ENCODE data around the gene ZKSCAN4.

DNA sequence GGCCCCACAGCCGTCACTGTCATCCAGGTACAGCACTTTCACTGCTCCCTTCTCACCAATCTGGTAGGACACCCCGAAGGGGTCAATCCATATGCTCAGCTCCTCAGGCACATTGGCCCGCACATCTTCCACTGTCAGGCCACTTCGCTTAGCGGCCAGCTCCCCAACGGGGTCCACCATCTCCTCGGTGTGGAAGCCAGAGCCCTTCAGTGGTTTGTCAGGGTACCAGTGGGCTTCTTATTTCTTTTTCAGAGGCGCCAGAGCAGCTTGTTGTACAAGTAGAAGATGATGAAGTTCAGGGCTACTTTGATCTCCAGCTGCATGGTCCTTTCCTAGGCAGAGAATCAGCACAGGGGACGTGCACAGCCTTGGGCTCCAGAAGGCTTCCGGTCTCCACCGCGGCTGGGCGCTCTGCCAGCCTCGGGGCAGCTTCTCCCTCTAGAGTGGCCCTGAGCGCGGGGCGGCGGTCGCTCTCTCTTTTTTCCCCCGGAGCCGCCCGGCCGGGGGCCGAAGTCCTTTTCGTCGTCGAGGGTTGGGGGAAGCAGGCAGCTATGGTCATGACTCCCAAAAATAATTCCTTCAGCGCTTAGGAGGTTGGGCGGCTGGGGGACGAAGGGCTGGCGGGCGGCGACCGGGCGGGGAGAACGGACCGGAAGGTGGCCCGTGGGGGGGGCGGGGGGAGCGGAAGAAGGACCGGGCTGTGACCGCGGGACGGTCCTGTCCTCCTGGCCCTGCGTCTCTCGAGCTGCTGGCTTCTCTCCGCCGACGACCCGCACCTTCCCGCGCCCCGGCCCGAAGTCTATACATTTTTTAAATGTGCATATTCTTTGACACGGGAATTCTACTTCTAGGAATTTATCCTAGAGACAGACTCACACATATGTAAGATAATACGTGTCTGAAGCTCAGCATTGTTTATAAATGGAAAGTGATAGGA, 33.5 kb downstream of the ZKSCAN4 start:
- TF ChIP-seq POLR2A (IDR thresholded peaks at IDR 0.05; ENCODE audit: low read depth, low read length) (peak; percentile 67), NR2C2 (IDR thresholded peaks at IDR 0.05; ENCODE audit: borderline replicate concordance, control insufficient read depth, insufficient read length, low read depth) (no peak), HCFC1 (IDR thresholded peaks at IDR 0.05; ENCODE audit: low read length) (no peak), ZSCAN29 (IDR thresholded peaks at IDR 0.05) (no peak), BRCA1 (IDR thresholded peaks at IDR 0.05; ENCODE audit: low read depth, low read length) (no peak), NFYB (IDR thresholded peaks at IDR 0.05; ENCODE audit: insufficient read depth, low read depth, low read length) (no peak), HDAC2 (IDR thresholded peaks at IDR 0.05) (no peak), ZZZ3 (IDR thresholded peaks at IDR 0.05; ENCODE audit: control insufficient read depth, insufficient read length, low read depth) (no peak)
- TF ChIP-seq, protein P1, sequence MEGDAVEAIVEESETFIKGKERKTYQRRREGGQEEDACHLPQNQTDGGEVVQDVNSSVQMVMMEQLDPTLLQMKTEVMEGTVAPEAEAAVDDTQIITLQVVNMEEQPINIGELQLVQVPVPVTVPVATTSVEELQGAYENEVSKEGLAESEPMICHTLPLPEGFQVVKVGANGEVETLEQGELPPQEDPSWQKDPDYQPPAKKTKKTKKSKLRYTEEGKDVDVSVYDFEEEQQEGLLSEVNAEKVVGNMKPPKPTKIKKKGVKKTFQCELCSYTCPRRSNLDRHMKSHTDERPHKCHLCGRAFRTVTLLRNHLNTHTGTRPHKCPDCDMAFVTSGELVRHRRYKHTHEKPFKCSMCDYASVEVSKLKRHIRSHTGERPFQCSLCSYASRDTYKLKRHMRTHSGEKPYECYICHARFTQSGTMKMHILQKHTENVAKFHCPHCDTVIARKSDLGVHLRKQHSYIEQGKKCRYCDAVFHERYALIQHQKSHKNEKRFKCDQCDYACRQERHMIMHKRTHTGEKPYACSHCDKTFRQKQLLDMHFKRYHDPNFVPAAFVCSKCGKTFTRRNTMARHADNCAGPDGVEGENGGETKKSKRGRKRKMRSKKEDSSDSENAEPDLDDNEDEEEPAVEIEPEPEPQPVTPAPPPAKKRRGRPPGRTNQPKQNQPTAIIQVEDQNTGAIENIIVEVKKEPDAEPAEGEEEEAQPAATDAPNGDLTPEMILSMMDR (IDR thresholded peaks at IDR 0.05 in 2 of 3, conservative IDR thresholded peaks at IDR 0.05 in 1 of 3; ENCODE audit: control insufficient read depth in 2 of 3, extremely low read depth in 1 of 3, insufficient read depth in 1 of 3, low read depth in 3 of 3, low read length in 3 of 3) = no peak

Measured in GM12878 (cell line).